Neuronal stem cell (in vitro differentiated cells): Measurements from ENCODE around the gene HEMK1.
A peak's percentile ranks its signal among the peaks of the same experiment; 100 is the strongest.

Experiments used
- DNase-seq: peaks from one replicate; pipeline ENCODE4 v3.0.0-alpha.2; 2013; ENCODE audit warnings: low spot score
- H2AFZ ChIP-seq: one replicate; pipeline ENCODE4 v1.6.1; 2013; ENCODE audit warnings: mild to moderate bottlenecking, low read length, inconsistent platforms
- H2AK5ac ChIP-seq: 2 replicates; pipeline ENCODE4 v1.6.1; 2013; ENCODE audit warnings: low read depth, mild to moderate bottlenecking, inconsistent platforms, low read length, moderate library complexity, mixed read lengths
- H2BK120ac ChIP-seq: 2 replicates; pipeline ENCODE4 v1.6.1; 2013; ENCODE audit warnings: low read depth, mild to moderate bottlenecking, inconsistent platforms, low read length, moderate library complexity, mixed read lengths
- H2BK12ac ChIP-seq: one replicate; pipeline ENCODE4 v1.6.1; 2013; ENCODE audit warnings: low read length, inconsistent platforms
- H2BK15ac ChIP-seq: 2 replicates; pipeline ENCODE4 v1.6.1; 2013; ENCODE audit warnings: mild to moderate bottlenecking, low read length, inconsistent platforms, mixed read lengths
- H2BK5ac ChIP-seq: one replicate; pipeline ENCODE4 v1.6.1; 2013; ENCODE audit warnings: inconsistent platforms, mild to moderate bottlenecking, low read length, moderate library complexity
- H3K14ac ChIP-seq: one replicate; pipeline ENCODE4 v1.6.1; 2013; ENCODE audit warnings: low read length, inconsistent platforms
- H3K18ac ChIP-seq: 2 replicates; pipeline ENCODE4 v1.6.1; 2013; ENCODE audit warnings: low read length, inconsistent platforms
- H3K23ac ChIP-seq: 2 replicates; pipeline ENCODE4 v1.6.1; 2013; ENCODE audit warnings: low read depth, mild to moderate bottlenecking, mixed read lengths, low read length, inconsistent platforms; ENCODE audit not compliant: poor library complexity
- H3K27ac ChIP-seq: replicated peaks from 3 replicates; pipeline ENCODE4 v1.5.1; 2013; ENCODE audit warnings: low read length, inconsistent platforms
- H3K27me3 ChIP-seq, 3 experiments: 2 replicates each; pipeline ENCODE4 v1.6.1; 2013; ENCODE audit warnings: low read length in 3 of 3, mild to moderate bottlenecking in 2 of 3, inconsistent platforms in 1 of 3, low read depth in 1 of 3, mixed read lengths in 1 of 3, moderate library complexity in 1 of 3; ENCODE audit not compliant: control insufficient read depth in 3 of 3, insufficient read depth in 3 of 3
- H3K36me3 ChIP-seq, 2 donors: replicated peaks in 1 of 2; 2 replicates each; pipeline ENCODE4 v1.6.1; 2013; ENCODE audit warnings: low read length in 2 of 2; ENCODE audit not compliant: control insufficient read depth in 2 of 2, insufficient read depth in 2 of 2
- H3K4ac ChIP-seq: 2 replicates; pipeline ENCODE4 v1.6.1; 2013; ENCODE audit warnings: inconsistent platforms, mild to moderate bottlenecking, low read length, moderate library complexity
- H3K4me1 ChIP-seq, 2 donors: 1 replicate in 1 of 2; 2 replicates in 1 of 2; pipeline ENCODE4 v1.6.1; 2013; ENCODE audit warnings: low read length in 2 of 2, low read depth in 1 of 2; ENCODE audit not compliant: control insufficient read depth in 2 of 2, insufficient read depth in 1 of 2
- H3K4me2 ChIP-seq: one replicate; pipeline ENCODE4 v1.6.1; 2013; ENCODE audit warnings: mild to moderate bottlenecking, low read length, inconsistent platforms; ENCODE audit not compliant: insufficient read depth, poor library complexity, severe bottlenecking
- H3K4me3 ChIP-seq, 2 donors: 2 replicates each; pipeline ENCODE4 v1.5.1; 2013; ENCODE audit warnings: low read length in 2 of 2, mild to moderate bottlenecking in 2 of 2, inconsistent platforms in 1 of 2, moderate library complexity in 1 of 2
- H3K79me1 ChIP-seq: one replicate; pipeline ENCODE4 v1.6.1; 2013; ENCODE audit warnings: low read depth, mild to moderate bottlenecking, inconsistent platforms, low read length, moderate library complexity
- H3K9ac ChIP-seq: one replicate; pipeline ENCODE4 v1.6.1; 2013; ENCODE audit warnings: mild to moderate bottlenecking, low read depth, low read length, inconsistent platforms; ENCODE audit not compliant: poor library complexity
- H3K9me3 ChIP-seq, 2 donors: replicated peaks in 1 of 2; 2 replicates each; pipeline versions ENCODE3 to v1.6.1; 2013; ENCODE audit warnings: low read length in 2 of 2, mild to moderate bottlenecking in 2 of 2, inconsistent platforms in 1 of 2, low read depth in 1 of 2, mixed read lengths in 1 of 2, moderate library complexity in 1 of 2; ENCODE audit not compliant: control insufficient read depth in 2 of 2, insufficient read depth in 1 of 2
- H4K8ac ChIP-seq: one replicate; pipeline ENCODE4 v1.6.1; 2013; ENCODE audit warnings: low read depth, mild to moderate bottlenecking, inconsistent platforms, low read length, moderate library complexity
- H4K91ac ChIP-seq: one replicate; pipeline ENCODE4 v1.6.1; 2013; ENCODE audit warnings: low read length, low read depth, mild to moderate bottlenecking, inconsistent platforms; ENCODE audit not compliant: poor library complexity
- WGBS, 2 donors: extraction: QIAGEN DNeasy Blood & Tissue Kit; methylation state at CpG; one replicate each; pipeline ENCODE4 v1.1.7; 2013; ENCODE audit warnings: missing lambda C conversion rate in 2 of 2, mixed read lengths in 1 of 2; ENCODE audit not compliant: insufficient read length in 2 of 2, insufficient replicate concordance in 1 of 2; ENCODE audit errors: extremely low coverage in 2 of 2; 5-methylcytosine and 5-hydroxymethylcytosine counted together

HEMK1 gene

DNA sequence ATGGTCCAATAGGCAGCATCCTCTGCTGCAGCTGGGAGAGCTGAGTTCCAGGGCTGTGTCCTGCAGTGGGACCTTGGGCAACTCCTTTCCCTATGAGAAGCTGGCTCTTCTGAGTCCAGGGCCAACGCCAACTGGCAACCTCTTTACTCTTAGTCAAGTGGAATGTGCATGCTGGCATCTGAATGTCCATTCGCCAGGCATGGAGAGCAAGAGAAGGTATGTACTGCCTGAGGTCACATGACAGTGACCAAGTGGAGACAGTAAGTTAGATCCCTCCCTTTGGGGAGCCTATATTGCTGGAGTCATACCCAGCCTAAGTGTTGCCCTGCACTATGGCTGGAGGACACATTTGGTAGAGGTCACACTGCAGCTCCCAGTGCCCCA, 12.1 kb downstream of the HEMK1 start:
- no peak overlapping the region for H2BK15ac ChIP-seq
- H3K4me2 ChIP-seq = no peak overlapping the region
- no peak overlapping the region for H2AFZ ChIP-seq
- no peak overlapping the region for H4K8ac ChIP-seq
- H2AK5ac ChIP-seq = no peak overlapping the region
- no peak overlapping the region for H3K23ac ChIP-seq
- no peak overlapping the region for H3K4ac ChIP-seq
- H3K27ac ChIP-seq = no peak overlapping the region
- H3K36me3 ChIP-seq = peaks cover 3 to 44% of the 10 kb centered on the region in 2 donors
- H4K91ac ChIP-seq = no peak overlapping the region
- H2BK12ac ChIP-seq = no peak overlapping the region
- H3K9ac ChIP-seq = no peak overlapping the region
- no peaks in the 10 kb centered on the region for H3K9me3 ChIP-seq
- no peaks in the 10 kb centered on the region for H3K4me1 ChIP-seq
- H3K14ac ChIP-seq = peak overlapping the region; percentile 38
- H3K79me1 ChIP-seq = peaks cover 1% of the 10 kb centered on the region
- WGBS, 2 donors = no CpG with 5 or more reads among the region's 2 CpGs
- H2BK5ac ChIP-seq = no peak overlapping the region
- no peaks in the 10 kb centered on the region for H3K27me3 ChIP-seq
- no peak overlapping the region for H3K18ac ChIP-seq
- H2BK120ac ChIP-seq = no peak overlapping the region
- no peak for DNase-seq
- H3K4me3 ChIP-seq = no peak overlapping the region

DNA sequence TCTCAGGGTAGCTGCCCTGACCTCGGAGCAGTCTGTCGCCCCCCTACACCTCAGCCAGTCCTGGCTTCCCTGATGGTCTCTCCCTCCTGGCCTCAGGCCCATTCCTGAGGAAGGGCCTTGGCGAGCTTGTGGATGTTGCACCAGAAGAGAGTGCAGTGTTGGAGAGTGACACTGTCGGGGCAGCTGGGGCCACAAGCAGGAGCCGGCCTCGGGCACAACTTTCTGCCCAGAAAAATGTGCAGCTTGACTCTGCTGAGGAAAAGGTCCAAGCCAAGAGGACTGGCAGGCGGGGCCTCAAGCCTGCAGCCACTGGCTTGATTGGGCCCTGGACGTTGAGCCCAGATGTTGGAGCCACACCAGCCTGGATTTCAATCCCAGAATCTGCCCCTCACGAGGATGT, 12.8 kb downstream of the HEMK1 start:
- no peak overlapping the region for H2BK15ac ChIP-seq
- peaks cover 1% of the 10 kb centered on the region for H3K79me1 ChIP-seq
- H4K8ac ChIP-seq = no peak overlapping the region
- peaks cover 3 to 37% of the 10 kb centered on the region in 2 donors for H3K36me3 ChIP-seq
- no peak overlapping the region for H3K27ac ChIP-seq
- no peaks in the 10 kb centered on the region for H3K4me1 ChIP-seq
- no peak overlapping the region for H2BK12ac ChIP-seq
- H2BK120ac ChIP-seq = no peak overlapping the region
- H3K4me2 ChIP-seq = no peak overlapping the region
- H2AK5ac ChIP-seq = no peak overlapping the region
- no peak overlapping the region for H3K4ac ChIP-seq
- no peaks in the 10 kb centered on the region for H3K9me3 ChIP-seq
- H3K23ac ChIP-seq = no peak overlapping the region
- no peaks in the 10 kb centered on the region for H3K27me3 ChIP-seq
- DNase-seq = no peak
- WGBS, 2 donors = no CpG with 5 or more reads among the region's 9 CpGs
- H3K9ac ChIP-seq = no peak overlapping the region
- H3K4me3 ChIP-seq = no peak overlapping the region
- H3K14ac ChIP-seq = no peak overlapping the region
- H2AFZ ChIP-seq = no peak overlapping the region
- no peak overlapping the region for H2BK5ac ChIP-seq
- H3K18ac ChIP-seq = no peak overlapping the region
- H4K91ac ChIP-seq = no peak overlapping the region

DNA sequence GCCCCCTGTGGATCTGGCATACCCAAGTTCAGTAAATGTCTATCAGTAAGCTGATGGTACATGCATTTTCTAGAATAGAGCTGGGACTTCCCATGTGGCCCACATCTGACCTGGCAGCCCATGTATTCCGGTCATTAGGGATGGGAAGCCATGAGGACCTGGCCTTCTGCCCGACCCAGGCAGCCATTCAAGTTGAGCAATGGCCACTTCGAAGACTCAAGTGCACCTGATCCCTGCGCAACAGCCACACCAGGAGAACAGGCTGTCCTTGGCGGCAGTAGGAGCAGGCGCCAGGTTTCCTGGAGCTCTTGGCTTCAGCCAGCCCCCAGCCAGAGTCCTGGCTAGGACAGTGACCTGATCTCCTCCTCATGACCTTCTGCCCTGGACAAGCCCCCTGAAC, 14.6 kb downstream of the HEMK1 start:
- Histone ChIP-seq H3K4me1 (no peaks in the 10 kb centered on the region), H3K18ac (no peak overlapping the region), H2BK5ac (no peak overlapping the region), H4K8ac (no peak overlapping the region), H2AFZ (no peak overlapping the region), H3K4me2 (no peak overlapping the region), H3K9me3 (no peaks in the 10 kb centered on the region), H3K9ac (no peak overlapping the region), H2AK5ac (no peak overlapping the region), H3K4me3 (no peak overlapping the region), H3K27ac (no peak overlapping the region), H2BK12ac (peak overlapping the region; percentile 10), H2BK15ac (no peak overlapping the region), H3K27me3 (peaks cover 0 to 1% (median 0%) of the 10 kb centered on the region in 3 experiments), H3K79me1 (peaks cover 1% of the 10 kb centered on the region), H4K91ac (no peak overlapping the region), H3K36me3 (peaks cover 0 to 26% of the 10 kb centered on the region in 2 donors), H2BK120ac (no peak overlapping the region), H3K23ac (no peak overlapping the region), H3K14ac (no peak overlapping the region), H3K4ac (no peak overlapping the region)
- no CpG with 5 or more reads among the region's 6 CpGs for WGBS, 2 donors
- DNase-seq = no peak

DNA sequence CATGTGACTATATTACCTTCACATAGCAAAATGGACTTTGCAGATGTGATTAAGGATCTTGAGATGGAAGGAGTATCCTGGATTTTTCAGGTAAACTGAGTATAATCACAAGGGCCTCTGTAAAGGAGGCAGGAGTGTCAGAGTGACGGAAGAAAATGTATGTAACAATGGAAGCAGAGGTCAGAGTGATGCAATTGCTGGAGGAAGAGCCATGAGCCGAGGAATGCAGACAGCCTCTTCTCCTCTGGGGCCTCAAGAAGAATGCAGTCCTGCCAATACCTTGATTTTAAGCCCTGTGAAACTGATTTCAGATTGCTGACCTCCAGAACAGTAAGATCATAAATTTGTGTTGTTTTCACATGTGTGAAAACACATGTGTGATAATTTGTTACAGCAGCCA, 15.1 kb downstream of the HEMK1 start:
- H3K4me3 ChIP-seq = no peak overlapping the region
- no peaks in the 10 kb centered on the region for H3K9me3 ChIP-seq
- H2BK12ac ChIP-seq = no peak overlapping the region
- H2AK5ac ChIP-seq = no peak overlapping the region
- H3K27ac ChIP-seq = no peak overlapping the region
- H3K4me1 ChIP-seq = no peaks in the 10 kb centered on the region
- H3K4me2 ChIP-seq = no peak overlapping the region
- H3K9ac ChIP-seq = no peak overlapping the region
- H4K91ac ChIP-seq = no peak overlapping the region
- no peak overlapping the region for H4K8ac ChIP-seq
- no CpG with 5 or more reads among the region's 2 CpGs for WGBS, 2 donors
- DNase-seq = no peak
- H3K4ac ChIP-seq = no peak overlapping the region
- H3K18ac ChIP-seq = no peak overlapping the region
- H3K79me1 ChIP-seq = peaks cover 1% of the 10 kb centered on the region
- peaks cover 0 to 1% (median 0%) of the 10 kb centered on the region in 3 experiments for H3K27me3 ChIP-seq
- no peak overlapping the region for H3K23ac ChIP-seq
- no peak overlapping the region for H2BK5ac ChIP-seq
- no peak overlapping the region for H2BK120ac ChIP-seq
- no peak overlapping the region for H2BK15ac ChIP-seq
- H3K36me3 ChIP-seq = peaks cover 0 to 26% of the 10 kb centered on the region in 2 donors
- no peak overlapping the region for H2AFZ ChIP-seq
- H3K14ac ChIP-seq = no peak overlapping the region
